ENCODE results near the gene MLLT3.
A peak's percentile ranks its signal among the peaks of the same experiment; 100 is the strongest.

MLLT3 gene

GRCh38 chr9:20512636-20513035 lies 109.7 kb downstream of the MLLT3 start:
- DNase-seq (ENCODE audit: insufficient read length, low spot score) (no peak), FAIRE-seq (peak; percentile 76)
- TF ChIP-seq SPI1 (IDR thresholded peaks at IDR 0.05; ENCODE audit: low read depth, low read length) (no peak), POU2F2 (IDR thresholded peaks at IDR 0.05; ENCODE audit: low read depth, low read length) (no peak), POLR2AphosphoS5 (IDR thresholded peaks at IDR 0.05; ENCODE audit: low read depth, low read length) (no peak), PAX5 (IDR thresholded peaks at IDR 0.05; ENCODE audit: insufficient read depth, low read length, severe bottlenecking) (no peak), TAF1 (IDR thresholded peaks at IDR 0.05; ENCODE audit: low read depth, low read length) (no peak), POLR2A (IDR thresholded peaks at IDR 0.05; ENCODE audit: low read depth, low read length) (no peak)

GRCh38 chr9:20512106-20512505 lies 110.2 kb downstream of the MLLT3 start:
- FAIRE-seq (no peak), DNase-seq (ENCODE audit: insufficient read length, low spot score) (no peak)
- TF ChIP-seq SPI1 (IDR thresholded peaks at IDR 0.05; ENCODE audit: low read depth, low read length) (no peak), TAF1 (IDR thresholded peaks at IDR 0.05; ENCODE audit: low read depth, low read length) (no peak), POLR2AphosphoS5 (IDR thresholded peaks at IDR 0.05; ENCODE audit: low read depth, low read length) (no peak), PAX5 (IDR thresholded peaks at IDR 0.05; ENCODE audit: insufficient read depth, low read length, severe bottlenecking) (no peak), POU2F2 (IDR thresholded peaks at IDR 0.05; ENCODE audit: low read depth, low read length) (no peak), POLR2A (IDR thresholded peaks at IDR 0.05; ENCODE audit: low read depth, low read length) (no peak)

GRCh38 chr9:20511686-20512085 lies 110.6 kb downstream of the MLLT3 start:
- TF ChIP-seq SPI1 (IDR thresholded peaks at IDR 0.05; ENCODE audit: low read depth, low read length): no peak
- no peak for TF ChIP-seq POU2F2 (IDR thresholded peaks at IDR 0.05; ENCODE audit: low read depth, low read length)
- TF ChIP-seq POLR2AphosphoS5 (IDR thresholded peaks at IDR 0.05; ENCODE audit: low read depth, low read length): no peak
- no peak for TF ChIP-seq POLR2A (IDR thresholded peaks at IDR 0.05; ENCODE audit: low read depth, low read length)
- TF ChIP-seq TAF1 (IDR thresholded peaks at IDR 0.05; ENCODE audit: low read depth, low read length): no peak
- no peak for TF ChIP-seq PAX5 (IDR thresholded peaks at IDR 0.05; ENCODE audit: insufficient read depth, low read length, severe bottlenecking)
- peak; percentile 33 for FAIRE-seq
- no peak for DNase-seq (ENCODE audit: insufficient read length, low spot score)

- DNase-seq (ENCODE audit: insufficient read length, low spot score) (no peak), FAIRE-seq (peak; percentile 81)
- TF ChIP-seq POLR2A (IDR thresholded peaks at IDR 0.05; ENCODE audit: low read depth, low read length) (no peak), PAX5 (IDR thresholded peaks at IDR 0.05; ENCODE audit: insufficient read depth, low read length, severe bottlenecking) (no peak), POU2F2 (IDR thresholded peaks at IDR 0.05; ENCODE audit: low read depth, low read length) (no peak), POLR2AphosphoS5 (IDR thresholded peaks at IDR 0.05; ENCODE audit: low read depth, low read length) (no peak), SPI1 (IDR thresholded peaks at IDR 0.05; ENCODE audit: low read depth, low read length) (no peak), TAF1 (IDR thresholded peaks at IDR 0.05; ENCODE audit: low read depth, low read length) (no peak)
Observed at GRCh38 chr9:20509466-20509865, 112.8 kb downstream of the MLLT3 start.

- TF ChIP-seq POU2F2 (IDR thresholded peaks at IDR 0.05; ENCODE audit: low read depth, low read length): no peak
- no peak for TF ChIP-seq PAX5 (IDR thresholded peaks at IDR 0.05; ENCODE audit: insufficient read depth, low read length, severe bottlenecking)
- peak; percentile 93 for TF ChIP-seq SPI1 (IDR thresholded peaks at IDR 0.05; ENCODE audit: low read depth, low read length)
- FAIRE-seq (peak; percentile 78), DNase-seq (ENCODE audit: insufficient read length, low spot score) (peak; percentile 20)
Observed at GRCh38 chr9:20508242-20508641, 114.1 kb downstream of the MLLT3 start.

- TF ChIP-seq TAF1 (IDR thresholded peaks at IDR 0.05; ENCODE audit: low read depth, low read length) (no peak), POU2F2 (IDR thresholded peaks at IDR 0.05; ENCODE audit: low read depth, low read length) (no peak), PAX5 (IDR thresholded peaks at IDR 0.05; ENCODE audit: insufficient read depth, low read length, severe bottlenecking) (no peak), POLR2A (IDR thresholded peaks at IDR 0.05; ENCODE audit: low read depth, low read length) (no peak), POLR2AphosphoS5 (IDR thresholded peaks at IDR 0.05; ENCODE audit: low read depth, low read length) (no peak), SPI1 (IDR thresholded peaks at IDR 0.05; ENCODE audit: low read depth, low read length) (no peak)
- DNase-seq (ENCODE audit: insufficient read length, low spot score) (no peak), FAIRE-seq (no peak)
Observed at GRCh38 chr9:20507431-20507830, 114.9 kb downstream of the MLLT3 start.

GRCh38 chr9:20506099-20506900 lies 116.0 kb downstream of the MLLT3 start:
- DNase-seq (ENCODE audit: insufficient read length, low spot score): no peak
- no peak for FAIRE-seq
- TF ChIP-seq SPI1 (IDR thresholded peaks at IDR 0.05; ENCODE audit: low read depth, low read length) (no peak), POLR2AphosphoS5 (IDR thresholded peaks at IDR 0.05; ENCODE audit: low read depth, low read length) (no peak), PAX5 (IDR thresholded peaks at IDR 0.05; ENCODE audit: insufficient read depth, low read length, severe bottlenecking) (no peak), TAF1 (IDR thresholded peaks at IDR 0.05; ENCODE audit: low read depth, low read length) (no peak), POU2F2 (IDR thresholded peaks at IDR 0.05; ENCODE audit: low read depth, low read length) (no peak), POLR2A (IDR thresholded peaks at IDR 0.05; ENCODE audit: low read depth, low read length) (no peak)

- no peak for TF ChIP-seq POU2F2 (IDR thresholded peaks at IDR 0.05; ENCODE audit: low read depth, low read length)
- TF ChIP-seq POLR2AphosphoS5 (IDR thresholded peaks at IDR 0.05; ENCODE audit: low read depth, low read length): no peak
- no peak for TF ChIP-seq SPI1 (IDR thresholded peaks at IDR 0.05; ENCODE audit: low read depth, low read length)
- TF ChIP-seq TAF1 (IDR thresholded peaks at IDR 0.05; ENCODE audit: low read depth, low read length): no peak
- TF ChIP-seq PAX5 (IDR thresholded peaks at IDR 0.05; ENCODE audit: insufficient read depth, low read length, severe bottlenecking): no peak
- FAIRE-seq (peak; percentile 51), DNase-seq (ENCODE audit: insufficient read length, low spot score) (no peak)
Observed at GRCh38 chr9:20505574-20505973, 116.7 kb downstream of the MLLT3 start.

- DNase-seq (ENCODE audit: insufficient read length, low spot score) (no peak), FAIRE-seq (no peak)
- TF ChIP-seq TAF1 (IDR thresholded peaks at IDR 0.05; ENCODE audit: low read depth, low read length) (no peak), POLR2A (IDR thresholded peaks at IDR 0.05; ENCODE audit: low read depth, low read length) (no peak), SPI1 (IDR thresholded peaks at IDR 0.05; ENCODE audit: low read depth, low read length) (no peak), POU2F2 (IDR thresholded peaks at IDR 0.05; ENCODE audit: low read depth, low read length) (no peak), PAX5 (IDR thresholded peaks at IDR 0.05; ENCODE audit: insufficient read depth, low read length, severe bottlenecking) (no peak), POLR2AphosphoS5 (IDR thresholded peaks at IDR 0.05; ENCODE audit: low read depth, low read length) (no peak)
Observed at GRCh38 chr9:20504930-20505329, 117.4 kb downstream of the MLLT3 start.
